Measurements from ENCODE around the gene UQCC5.

UQCC5 gene

DNA sequence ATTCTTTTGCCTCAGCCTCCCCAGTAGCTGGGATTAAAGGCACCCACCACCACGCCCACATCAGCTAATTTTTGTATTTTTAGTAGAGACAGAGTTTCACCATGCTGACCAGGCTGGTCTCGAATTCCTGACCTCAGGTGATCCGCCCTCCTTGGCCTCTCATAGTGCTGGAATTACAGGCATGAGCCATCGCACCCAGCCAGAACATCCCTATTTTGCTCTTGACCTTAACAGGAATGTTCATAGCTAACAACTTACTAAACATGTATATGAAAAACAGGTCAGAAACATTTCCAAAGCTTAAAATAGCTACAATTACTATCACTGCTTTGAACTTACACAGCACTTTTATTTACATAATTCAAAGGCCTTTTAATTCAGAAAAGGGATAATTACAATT is 33.7 kb downstream of the UQCC5 start:
- peaks cover 12% of the 10 kb centered on the region for H3K36me3 ChIP-seq (ENCODE audit: insufficient read depth, low read length)
- no peaks in the 10 kb centered on the region for H3K27me3 ChIP-seq (ENCODE audit: control insufficient read depth in 1 of 2, insufficient read depth in 2 of 2, low read length in 2 of 2)

DNA sequence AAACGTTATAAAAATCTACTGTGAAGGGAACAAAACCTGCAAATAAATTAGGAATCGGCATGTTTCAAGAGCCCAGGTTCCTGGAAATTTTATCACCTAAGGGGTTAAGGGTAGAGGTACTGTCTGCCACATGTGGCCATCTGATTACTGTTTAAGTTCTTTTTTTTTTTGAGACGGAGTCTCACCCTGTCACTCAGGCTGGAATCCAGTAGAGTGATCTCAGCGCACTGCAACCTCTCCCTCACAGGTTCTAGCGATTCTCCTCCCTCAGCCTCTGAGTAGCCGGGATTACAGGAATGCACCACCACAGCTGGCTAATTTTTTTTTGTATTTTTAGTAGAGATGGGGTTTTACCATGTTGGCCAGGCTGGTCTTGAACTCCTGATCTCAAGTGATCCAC is 35.8 kb downstream of the UQCC5 start:
- H3K27me3 ChIP-seq (ENCODE audit: control insufficient read depth in 1 of 2, insufficient read depth in 2 of 2, low read length in 2 of 2), result no peaks in the 10 kb centered on the region
- peaks cover 10% of the 10 kb centered on the region for H3K36me3 ChIP-seq (ENCODE audit: insufficient read depth, low read length)
- no peaks in the 10 kb centered on the region for H3K4me1 ChIP-seq (ENCODE audit: insufficient read depth, low read length)
- H3K9ac ChIP-seq (ENCODE audit: low read length), result no peak overlapping the region
- no peak overlapping the region for H3K27ac ChIP-seq (ENCODE audit: low read depth, low read length)
- H3K4me3 ChIP-seq (ENCODE audit: low read depth in 1 of 2, low read length in 2 of 2), result no peak overlapping the region
- H3K9me3 ChIP-seq (ENCODE audit: low read length), result no peaks in the 10 kb centered on the region

More for the DNA sequence above, 33.7 kb downstream of the UQCC5 start:
- no peaks in the 10 kb centered on the region for H3K9me3 ChIP-seq (ENCODE audit: low read length)
- no peaks in the 10 kb centered on the region for H3K4me1 ChIP-seq (ENCODE audit: insufficient read depth, low read length)
- no peak overlapping the region for H3K4me3 ChIP-seq (ENCODE audit: low read depth in 1 of 2, low read length in 2 of 2)
- no peak overlapping the region for H3K27ac ChIP-seq (ENCODE audit: low read depth, low read length)
- no peak overlapping the region for H3K9ac ChIP-seq (ENCODE audit: low read length)

DNA sequence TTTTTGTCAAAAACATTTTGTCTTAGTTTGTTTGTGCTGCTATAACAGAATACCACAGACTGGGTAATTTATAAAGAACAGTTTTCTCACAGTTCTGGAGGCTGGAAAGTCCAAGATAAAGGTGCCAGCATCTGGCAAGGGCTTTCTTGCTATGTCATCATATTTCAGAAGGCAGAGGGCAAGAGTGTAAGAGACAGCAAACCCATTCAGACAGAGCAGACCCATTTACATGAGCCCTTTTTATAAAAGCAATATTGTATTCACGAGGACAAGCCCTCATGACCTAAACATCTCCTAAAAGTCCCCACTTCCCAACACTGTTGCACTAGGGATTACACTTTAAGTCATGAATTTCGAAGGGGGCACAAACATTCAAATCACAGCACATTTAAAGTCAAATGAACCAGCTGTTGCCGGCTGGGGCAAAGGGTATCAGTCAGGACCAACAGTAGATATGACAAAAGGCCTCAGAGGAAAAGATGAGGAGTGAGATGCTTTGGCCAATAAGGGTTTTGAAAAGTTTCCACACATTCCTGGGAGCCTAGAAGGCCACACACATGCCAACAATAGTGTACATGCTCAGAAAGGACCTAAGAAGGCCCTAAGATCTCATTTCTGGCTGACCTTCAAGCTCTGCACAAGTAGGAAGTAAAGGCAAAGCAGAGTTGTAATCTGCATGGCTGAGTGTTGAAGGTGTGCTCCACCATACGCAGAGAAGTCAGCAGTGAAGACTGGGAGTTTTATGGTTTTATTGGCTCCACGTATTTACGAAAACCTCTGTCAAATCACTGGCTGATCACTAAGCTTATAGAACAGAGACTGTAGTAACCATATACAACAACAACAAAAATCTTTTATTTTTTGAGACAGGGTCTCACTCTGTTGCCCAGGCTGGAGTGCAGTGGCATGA is 37.9 kb downstream of the UQCC5 start:
- Histone ChIP-seq H3K27me3 (ENCODE audit: control insufficient read depth in 1 of 2, insufficient read depth in 2 of 2, low read length in 2 of 2) (no peaks in the 10 kb centered on the region), H3K9ac (ENCODE audit: low read length) (no peak overlapping the region), H3K36me3 (ENCODE audit: insufficient read depth, low read length) (peaks cover 21% of the 10 kb centered on the region), H3K4me3 (ENCODE audit: low read depth in 1 of 2, low read length in 2 of 2) (no peak overlapping the region), H3K27ac (ENCODE audit: low read depth, low read length) (no peak overlapping the region), H3K4me1 (ENCODE audit: insufficient read depth, low read length) (no peaks in the 10 kb centered on the region), H3K9me3 (ENCODE audit: low read length) (no peaks in the 10 kb centered on the region)

Data from muscle layer of colon (tissue), 2 donors.